ENCODE data around the gene TH. TPM values are rescaled to one million over a fixed set of nuclear protein-coding genes. Genes with fewer than 3 reads are reported as not detected.

TH gene
- total RNA-seq, 4 donors from 2014 or later: 0.34 to 1.0 TPM; not detected in 2

GRCh38 chr11:2131371-2132236 is 40.0 kb downstream of the TH start:
- peaks cover under 1% of the 10 kb centered on the region for H3K4me1 ChIP-seq
- DNase-seq (ENCODE audit: low spot score in 2 of 2): no peak
- H3K36me3 ChIP-seq: no peaks in the 10 kb centered on the region
- TF ChIP-seq POLR2A (IDR thresholded peaks at IDR 0.05) (no peak), CTCF (IDR thresholded peaks at IDR 0.05) (no peak), EP300 (IDR thresholded peaks at IDR 0.05) (no peak), POLR2AphosphoS5 (IDR thresholded peaks at IDR 0.05) (no peak)
- no peak overlapping the region for H3K4me3 ChIP-seq
- H3K27ac ChIP-seq: no peak overlapping the region
- H3K9me3 ChIP-seq: no peaks in the 10 kb centered on the region
- 85% methylated on average over 21 of the region's 28 CpGs for WGBS
- H3K27me3 ChIP-seq: peaks cover 89% of the 10 kb centered on the region

GRCh38 chr11:2130881-2131352 is 40.7 kb downstream of the TH start:
- DNase-seq (ENCODE audit: low spot score in 2 of 2): no peak
- no peaks in the 10 kb centered on the region for H3K36me3 ChIP-seq
- H3K4me1 ChIP-seq: no peaks in the 10 kb centered on the region
- no peak overlapping the region for H3K4me3 ChIP-seq
- H3K9me3 ChIP-seq: no peaks in the 10 kb centered on the region
- H3K27me3 ChIP-seq: peaks cover 82% of the 10 kb centered on the region
- WGBS: 86% methylated on average over 14 of the region's 18 CpGs
- no peak for TF ChIP-seq EP300 (IDR thresholded peaks at IDR 0.05)
- TF ChIP-seq POLR2A (IDR thresholded peaks at IDR 0.05): no peak
- TF ChIP-seq CTCF (IDR thresholded peaks at IDR 0.05): no peak
- no peak for TF ChIP-seq POLR2AphosphoS5 (IDR thresholded peaks at IDR 0.05)
- H3K27ac ChIP-seq: no peak overlapping the region

GRCh38 chr11:2129699-2130366 is 41.8 kb downstream of the TH start:
- H3K9me3 ChIP-seq: no peaks in the 10 kb centered on the region
- H3K27me3 ChIP-seq: peaks cover 71% of the 10 kb centered on the region
- H3K4me3 ChIP-seq: no peak overlapping the region
- WGBS: 84% methylated on average over 9 of the region's 25 CpGs
- no peaks in the 10 kb centered on the region for H3K4me1 ChIP-seq
- TF ChIP-seq CTCF (IDR thresholded peaks at IDR 0.05) (no peak), POLR2AphosphoS5 (IDR thresholded peaks at IDR 0.05) (no peak), EP300 (IDR thresholded peaks at IDR 0.05) (no peak), POLR2A (IDR thresholded peaks at IDR 0.05) (no peak)
- no peak for DNase-seq (ENCODE audit: low spot score in 2 of 2)
- H3K36me3 ChIP-seq: no peaks in the 10 kb centered on the region
- H3K27ac ChIP-seq: no peak overlapping the region

GRCh38 chr11:2129308-2129698 is 42.3 kb downstream of the TH start:
- TF ChIP-seq POLR2AphosphoS5 (IDR thresholded peaks at IDR 0.05) (no peak), POLR2A (IDR thresholded peaks at IDR 0.05) (no peak), EP300 (IDR thresholded peaks at IDR 0.05) (no peak), CTCF (IDR thresholded peaks at IDR 0.05) (no peak)
- H3K9me3 ChIP-seq: no peaks in the 10 kb centered on the region
- 84% methylated on average over 12 of the region's 17 CpGs for WGBS

More at GRCh38 chr11:2129308-2129698, 42.3 kb downstream of the TH start:
- Histone ChIP-seq H3K36me3 (no peaks in the 10 kb centered on the region), H3K4me1 (no peaks in the 10 kb centered on the region), H3K4me3 (no peak overlapping the region), H3K27ac (no peak overlapping the region), H3K27me3 (peaks cover 70% of the 10 kb centered on the region)
- no peak for DNase-seq (ENCODE audit: low spot score in 2 of 2)

All from suprapubic skin (tissue), 4 donors.